HepG2 (cell line): ENCODE measurements around the gene CCDC50. TPM values are rescaled to one million over a fixed set of nuclear protein-coding genes. Genes with fewer than 3 reads are reported as not detected.

Source experiments
- ATAC-seq: fragments of 200-7000 bp; cut with Tn5 transposase; 3 replicates; pipeline ENCODE4 v1.9.1; 2020; ENCODE audit warnings: mild to moderate bottlenecking, moderate library complexity
- BruUV-seq: library from RNA; stranded (reverse); fragments of 400-500 nt; replicated peaks from 2 replicates; lab custom pipeline; 2021; lab: Mats Ljungman, UMichigan
- CTCF ChIA-PET: fragments of 300-600 bp; formaldehyde crosslinking; extraction: SDS; loops from one replicate; lab custom pipeline; 2021; ENCODE audit warnings: low total read pairs, inconsistent platforms, low intra/inter-chr PET ratio; lab: Yijun Ruan, JAX
- POLR2A ChIA-PET: fragments of 350-600 bp; sonication (Branson Sonifier 250); formaldehyde crosslinking; loops from one replicate; lab custom pipeline; 2020; ENCODE audit warnings: antibody characterized with exemption, inconsistent platforms; lab: Yijun Ruan, JAX
- DNase-seq: peaks from one replicate; pipeline ENCODE4 v3.0.0-alpha.2; 2015; ENCODE audit warnings: low spot score
- FAIRE-seq: peaks from 3 replicates; lab custom pipeline; 2011; peaks lifted over from hg19 to GRCh38; lab: Jason Lieb, UNC
- H2AFZ ChIP-seq: one replicate; pipeline ENCODE4 v1.6.1; 2011; ENCODE audit warnings: low read length, inconsistent platforms
- H3K27ac ChIP-seq: fragments of 300-600 bp; 3 replicates; pipeline ENCODE4 v1.8.0; 2011; ENCODE audit warnings: mixed run types, mild to moderate bottlenecking, mixed read lengths, low read length, inconsistent platforms; ENCODE audit not compliant: insufficient read depth; ENCODE audit errors: extremely low read length
- H3K27me3 ChIP-seq, 2 experiments: fragments of 200-600 bp in 1 of 2; 2 replicates in 1 of 2; 3 replicates in 1 of 2; pipeline versions ENCODE4 v1.6.0 to v1.8.0; 2011; ENCODE audit warnings: low read length in 2 of 2, mild to moderate bottlenecking in 2 of 2, moderate library complexity in 2 of 2, inconsistent platforms in 1 of 2; ENCODE audit not compliant: insufficient read depth in 2 of 2, control insufficient read depth in 1 of 2
- H3K36me3 ChIP-seq, 2 experiments: fragments of 200-600 bp in 1 of 2; replicated peaks in 1 of 2; 2 replicates in 1 of 2; 3 replicates in 1 of 2; pipeline versions ENCODE4 v1.5.1 to v1.8.0; 2011; ENCODE audit warnings: low read length in 2 of 2, inconsistent platforms in 1 of 2; ENCODE audit not compliant: insufficient read depth in 2 of 2, control insufficient read depth in 1 of 2
- H3K4me1 ChIP-seq: 2 replicates; pipeline ENCODE4 v1.5.1; 2012; ENCODE audit warnings: low read length, inconsistent platforms; ENCODE audit not compliant: insufficient read depth
- H3K4me2 ChIP-seq: 2 replicates; pipeline ENCODE4 v1.6.0; 2011; ENCODE audit warnings: low read depth, low read length, inconsistent platforms
- H3K4me3 ChIP-seq, 3 experiments: fragments of 200-600 bp in 1 of 3; sonication (generic), shearing (Covaris generic) in 1 of 3; replicated peaks in 1 of 3; 2 replicates each; pipeline ENCODE4 v1.5.1; 2011 to 2016; ENCODE audit warnings: low read length in 3 of 3, inconsistent platforms in 2 of 3, low read depth in 2 of 3, mild to moderate bottlenecking in 2 of 3, control low read depth in 1 of 3, mixed read lengths in 1 of 3; ENCODE audit not compliant: insufficient read depth in 1 of 3
- H3K79me2 ChIP-seq: one replicate; pipeline ENCODE4 v1.6.1; 2011; ENCODE audit warnings: low read length, inconsistent platforms; ENCODE audit not compliant: insufficient read depth
- H3K9ac ChIP-seq: 2 replicates; pipeline ENCODE4 v1.6.0; 2011; ENCODE audit warnings: mild to moderate bottlenecking, low read depth, low read length, inconsistent platforms; ENCODE audit not compliant: insufficient read depth
- H3K9me3 ChIP-seq: 2 replicates; pipeline ENCODE4 v1.5.1; 2012; ENCODE audit warnings: mild to moderate bottlenecking, low read length
- H4K20me1 ChIP-seq: 2 replicates; pipeline ENCODE4 v1.6.0; 2011; ENCODE audit warnings: inconsistent platforms, mild to moderate bottlenecking, low read length, moderate library complexity; ENCODE audit not compliant: insufficient read depth
- ADNP ChIP-seq: sonication (generic); formaldehyde crosslinking; IDR thresholded peaks from 2 replicates; pipeline ENCODE4 v1.4.0; 2020; ENCODE audit warnings: missing genetic modification reagents
- ATF2 ChIP-seq: sonication (generic); formaldehyde crosslinking; IDR thresholded peaks from 2 replicates; pipeline ENCODE4 v1.4.0; 2020; ENCODE audit warnings: missing genetic modification reagents
- ATM ChIP-seq: fragments of 450-650 bp; IDR thresholded peaks from 2 replicates; pipeline ENCODE4 v1.7.1; 2017; ENCODE audit warnings: mild to moderate bottlenecking, borderline replicate concordance
- CREB1 ChIP-seq, 2 experiments: fragments of 450-650 bp in 1 of 2; IDR thresholded peaks; 2 replicates each; pipeline ENCODE4 v1.6.1; 2016 to 2017; ENCODE audit warnings: control low read depth in 1 of 2, mild to moderate bottlenecking in 1 of 2, missing compliant biosample characterization in 1 of 2, missing genetic modification characterization in 1 of 2
- HMG20A ChIP-seq: IDR thresholded peaks from 2 replicates; pipeline ENCODE4 v1.6.1; 2016; ENCODE audit warnings: borderline replicate concordance
- HOXA9 ChIP-seq: sonication (generic); formaldehyde crosslinking; IDR thresholded peaks from 2 replicates; pipeline ENCODE4 v1.8.1; 2022; ENCODE audit warnings: missing genetic modification reagents, mild to moderate bottlenecking, moderate library complexity, borderline replicate concordance
- KAT2B ChIP-seq: fragments of 150-350 bp; IDR thresholded peaks from 2 replicates; pipeline ENCODE4 v1.6.1; 2014; ENCODE audit warnings: low read depth, low read length, borderline replicate concordance
- NCOA2 ChIP-seq: sonication (generic); formaldehyde crosslinking; IDR thresholded peaks from 2 replicates; pipeline ENCODE4 v1.8.0; 2022; ENCODE audit warnings: inconsistent platforms
- YEATS4 ChIP-seq: sonication (generic); formaldehyde crosslinking; IDR thresholded peaks from 2 replicates; pipeline ENCODE4 v1.4.0; 2020; ENCODE audit warnings: missing genetic modification reagents, borderline replicate concordance
- ZFX ChIP-seq: sonication (generic); formaldehyde crosslinking; IDR thresholded peaks from 2 replicates; pipeline ENCODE4 v1.4.0; 2020; ENCODE audit warnings: mild to moderate bottlenecking, low read depth, missing genetic modification reagents, moderate library complexity
- ZNF414 ChIP-seq: sonication (generic); formaldehyde crosslinking; IDR thresholded peaks from 2 replicates; pipeline ENCODE4 v1.5.0; 2020; ENCODE audit warnings: missing genetic modification reagents
- WGBS: methylation state at CpG from one replicate; pipeline ENCODE4 v1.1.6; 2017; ENCODE audit warnings: low lambda C conversion rate; 5-methylcytosine and 5-hydroxymethylcytosine counted together
- in situ Hi-C: cut with HindIII; loops from 2 replicates; pipeline ENCODE4 v1.10.0; 2017; ENCODE audit warnings: low pct_unique_long_range_greater_than_20kb; ENCODE audit not compliant: extremely low pct_ligation_motif_present
- intact Hi-C: fragments of 100-400 bp; cut with micrococcal nuclease; formaldehyde crosslinking; loops from one replicate; pipeline ENCODE4 v1.10.0; 2022; ENCODE audit not compliant: unreplicated experiment
- polyA plus RNA-seq, 8 experiments: library from polyadenylated mRNA; depleted of rRNA in 3 of 8; stranded (reverse) in 7 of 8; unstranded in 1 of 8; fragments of >200 nt; fragmentation: Illumina TruSeq in 4 of 8; extraction: Trizol in 4 of 8; gene quantifications; 2 replicates each; pipeline versions ENCODE4 v1.2.1 to v1.2.3, GENCODE V29; 2011 to 2016; ENCODE audit warnings: low read depth in 4 of 8, missing spikeins in 1 of 8, mixed read lengths in 1 of 8; ENCODE audit not compliant: insufficient read depth in 1 of 8
- total RNA-seq, 5 experiments: library from RNA; depleted of rRNA; stranded (reverse); fragments of >200 nt; fragmentation: Illumina TruSeq; extraction: Trizol; gene quantifications; 2 replicates each; pipeline ENCODE4 v1.2.3, GENCODE V29; 2016; ENCODE audit warnings: low read depth in 1 of 5

Gene CCDC50
- total and polyA plus RNA-seq, 2 of the 13 experiments (the other 11 are each of a cell fraction or from before 2014, with no cell fraction given) = 47.6 to 66.4 TPM

- H3K4me3 ChIP-seq = no peak overlapping the region
- H2AFZ ChIP-seq = no peak overlapping the region
- H3K27me3 ChIP-seq = no peaks in the 10 kb centered on the region
- ChIA-PET POLR2A (no interaction called here), CTCF (no interaction called here)
- in situ Hi-C loops = no loop called here
- no peak for ATAC-seq
- WGBS = 86% methylated on average over 4 of the region's 4 CpGs
- H3K79me2 ChIP-seq = no peaks in the 10 kb centered on the region
- FAIRE-seq = no peak
- no peaks in the 10 kb centered on the region for H3K36me3 ChIP-seq
- H3K4me2 ChIP-seq = no peak overlapping the region
- no peaks in the 10 kb centered on the region for H3K9me3 ChIP-seq
- BruUV-seq = no TSS peak
- H3K9ac ChIP-seq = no peak overlapping the region
- intact Hi-C loops = no loop called here
- no peak for DNase-seq
- no peak for TF ChIP-seq YEATS4 (CRISPR knock-in tag)
- no peak for TF ChIP-seq ZFX (CRISPR knock-in tag)
- no peak for TF ChIP-seq KAT2B
- TF ChIP-seq CREB1 (IDR thresholded peaks at IDR 0.05) = no peak
- TF ChIP-seq CREB1 (CRISPR knock-in tag; IDR thresholded peaks at IDR 0.05) = no peak
- no peak for TF ChIP-seq ATF2 (CRISPR knock-in tag)
- TF ChIP-seq HOXA9 = no peak
- no peak for TF ChIP-seq ATM
- no peak overlapping the region for H3K27ac ChIP-seq
- no peaks in the 10 kb centered on the region for H3K4me1 ChIP-seq
- H4K20me1 ChIP-seq = no peaks in the 10 kb centered on the region
Measured at GRCh38 chr3:191306428-191306827, 22.8 kb upstream of the CCDC50 start.

- Histone ChIP-seq H3K4me3 (no peak overlapping the region), H3K9me3 (no peaks in the 10 kb centered on the region), H3K4me1 (no peaks in the 10 kb centered on the region), H3K27ac (no peak overlapping the region), H3K79me2 (no peaks in the 10 kb centered on the region), H3K4me2 (no peak overlapping the region), H3K36me3 (no peaks in the 10 kb centered on the region), H2AFZ (no peak overlapping the region), H3K27me3 (no peaks in the 10 kb centered on the region), H3K9ac (no peak overlapping the region), H4K20me1 (no peaks in the 10 kb centered on the region)
- FAIRE-seq (no peak), DNase-seq (no peak), ATAC-seq (no peak)
- POLR2A ChIA-PET = no interaction called here
- intact Hi-C loops (no loop called here), in situ Hi-C loops (no loop called here)
- no TSS peak for BruUV-seq
- TF ChIP-seq HMG20A (CRISPR knock-in tag) = no peak
- TF ChIP-seq ADNP (CRISPR knock-in tag) = no peak
- TF ChIP-seq ZNF414 (CRISPR knock-in tag) = no peak
- no peak for TF ChIP-seq NCOA2 (CRISPR knock-in tag)
- 19% methylated on average over 4 of the region's 4 CpGs for WGBS
- CTCF ChIA-PET = no interaction called here
Measured at GRCh38 chr3:191307341-191307740, 21.9 kb upstream of the CCDC50 start.
